GM10266 (cell line): ENCODE data around the gene LTBP1.

Experiments
- DNase-seq: peaks from one replicate; pipeline ENCODE4 v3.0.0; 2012; ENCODE audit errors: extremely low spot score
- CTCF ChIP-seq: IDR thresholded peaks from 2 replicates; pipeline ENCODE4 v1.5.1; 2012; ENCODE audit warnings: mild to moderate bottlenecking, low read depth; ENCODE audit not compliant: control insufficient read depth, insufficient read depth; ENCODE audit errors: missing control alignments

Gene LTBP1

GRCh38 chr2:33302348-33302747, 355.6 kb downstream of the LTBP1 start:
- DNase-seq: no peak
- TF ChIP-seq CTCF: no peak

GRCh38 chr2:33304032-33304864, 357.5 kb downstream of the LTBP1 start:
- DNase-seq: no peak
- TF ChIP-seq CTCF: no peak

- no peak for TF ChIP-seq CTCF
- DNase-seq: no peak
Observed at GRCh38 chr2:33307659-33308270, 361.0 kb downstream of the LTBP1 start.

GRCh38 chr2:33312355-33312754, 365.6 kb downstream of the LTBP1 start:
- no peak for TF ChIP-seq CTCF

GRCh38 chr2:33313039-33313438, 366.3 kb downstream of the LTBP1 start:
- no peak for DNase-seq
- no peak for TF ChIP-seq CTCF

More at GRCh38 chr2:33312355-33312754, 365.6 kb downstream of the LTBP1 start:
- no peak for DNase-seq

- TF ChIP-seq CTCF: no peak
- no peak for DNase-seq
Observed at GRCh38 chr2:33314541-33314940, 367.8 kb downstream of the LTBP1 start.

- no peak for TF ChIP-seq CTCF
- no peak for DNase-seq
Observed at GRCh38 chr2:33316328-33316727, 369.6 kb downstream of the LTBP1 start.
